ENCODE data around the gene MICALL1. TPM values are rescaled to one million over a fixed set of nuclear protein-coding genes. Genes with fewer than 3 reads are reported as not detected.
A peak's percentile ranks its signal among the peaks of the same experiment; 100 is the strongest.

MICALL1 gene
- total RNA-seq, 4 donors from 2014 or later = 64.7 to 139 (median 88.4) TPM

- H3K9me3 ChIP-seq = no peaks in the 10 kb centered on the region
- WGBS, 2 donors = 59 to 71% methylated on average over 7 of the region's 7 CpGs
- intact Hi-C loops (cut with DNase I) = no loop called here
- DNase-seq = no peak
- peaks cover 14 to 100% (median 62%) of the 10 kb centered on the region in 3 donors for H3K36me3 ChIP-seq
- TF ChIP-seq POLR2A (IDR thresholded peaks at IDR 0.05) = no peak
- TF ChIP-seq, protein P1, sequence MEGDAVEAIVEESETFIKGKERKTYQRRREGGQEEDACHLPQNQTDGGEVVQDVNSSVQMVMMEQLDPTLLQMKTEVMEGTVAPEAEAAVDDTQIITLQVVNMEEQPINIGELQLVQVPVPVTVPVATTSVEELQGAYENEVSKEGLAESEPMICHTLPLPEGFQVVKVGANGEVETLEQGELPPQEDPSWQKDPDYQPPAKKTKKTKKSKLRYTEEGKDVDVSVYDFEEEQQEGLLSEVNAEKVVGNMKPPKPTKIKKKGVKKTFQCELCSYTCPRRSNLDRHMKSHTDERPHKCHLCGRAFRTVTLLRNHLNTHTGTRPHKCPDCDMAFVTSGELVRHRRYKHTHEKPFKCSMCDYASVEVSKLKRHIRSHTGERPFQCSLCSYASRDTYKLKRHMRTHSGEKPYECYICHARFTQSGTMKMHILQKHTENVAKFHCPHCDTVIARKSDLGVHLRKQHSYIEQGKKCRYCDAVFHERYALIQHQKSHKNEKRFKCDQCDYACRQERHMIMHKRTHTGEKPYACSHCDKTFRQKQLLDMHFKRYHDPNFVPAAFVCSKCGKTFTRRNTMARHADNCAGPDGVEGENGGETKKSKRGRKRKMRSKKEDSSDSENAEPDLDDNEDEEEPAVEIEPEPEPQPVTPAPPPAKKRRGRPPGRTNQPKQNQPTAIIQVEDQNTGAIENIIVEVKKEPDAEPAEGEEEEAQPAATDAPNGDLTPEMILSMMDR (IDR thresholded peaks at IDR 0.05) = no peak
- no peak overlapping the region for H3K27ac ChIP-seq
- no peaks in the 10 kb centered on the region for H3K4me1 ChIP-seq
- no peak overlapping the region for H3K4me3 ChIP-seq
- no peaks in the 10 kb centered on the region for H3K27me3 ChIP-seq
These were observed 35.8 kb upstream of the MICALL1 start for GRCh38 chr22:37870273-37870672.

DNA sequence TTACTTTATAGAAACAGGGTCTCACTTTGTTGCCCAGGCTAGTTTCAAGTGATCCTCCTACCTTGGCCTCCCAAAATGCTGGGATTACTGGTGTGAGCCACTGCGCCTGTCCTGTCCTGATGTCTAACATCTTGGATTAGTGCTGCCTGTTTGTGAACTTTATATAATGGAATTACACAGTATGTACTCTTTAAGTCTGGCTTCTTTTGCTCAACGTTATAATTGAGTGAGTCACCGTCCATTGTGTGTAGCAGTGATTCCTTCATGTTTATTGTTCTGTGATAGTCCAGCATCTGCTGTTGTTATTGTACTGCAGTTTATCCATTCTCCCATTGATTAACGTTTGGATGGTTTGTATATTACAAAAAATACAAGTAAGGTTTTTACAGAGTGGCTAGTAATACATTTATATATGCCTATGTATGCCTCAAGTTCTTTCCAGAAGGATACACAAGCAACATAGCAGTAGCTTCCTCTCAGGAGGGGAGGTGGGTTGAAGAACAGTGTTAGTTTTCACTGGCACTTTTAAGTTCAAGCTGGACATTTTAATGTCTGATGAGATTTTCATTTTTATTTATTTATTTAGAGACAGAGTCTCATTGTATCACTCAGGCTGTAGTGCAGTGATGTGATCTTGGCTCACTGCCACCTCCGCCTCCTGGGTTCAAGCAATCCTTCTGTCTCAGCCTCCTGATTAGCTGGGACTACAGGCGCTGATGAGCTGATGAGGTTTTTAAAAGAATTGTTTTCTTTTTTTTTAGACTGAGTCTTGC, 25.2 kb upstream of the MICALL1 start:
- Histone ChIP-seq H3K27ac (peak overlapping the region in 2 of 4 donors; percentile 45 to 55), H3K9me3 (no peaks in the 10 kb centered on the region), H3K27me3 (no peaks in the 10 kb centered on the region), H3K4me1 (peaks cover 0 to 28% (median 3%) of the 10 kb centered on the region in 3 donors), H3K4me3 (no peak overlapping the region), H3K36me3 (peaks cover 9 to 96% (median 43%) of the 10 kb centered on the region in 3 donors)
- DNase-seq = no peak
- WGBS, 2 donors = 47 to 58% methylated on average over 6 of the region's 6 CpGs
- intact Hi-C loops (cut with DNase I) = loop anchor here (5.0 kb wide), 1 partner anchor 51 kb away; no protein-coding TSS in a partner anchor
- TF ChIP-seq, protein P1 (IDR thresholded peaks at IDR 0.05) = no peak
- no peak for TF ChIP-seq POLR2A (IDR thresholded peaks at IDR 0.05)

GRCh38 chr22:37884420-37884819, 21.7 kb upstream of the MICALL1 start:
- Histone ChIP-seq H3K4me1 (peaks cover 19 to 64% (median 20%) of the 10 kb centered on the region in 3 donors), H3K27ac (peak overlapping the region in 2 of 4 donors; percentile 48 to 81), H3K9me3 (no peaks in the 10 kb centered on the region), H3K27me3 (no peaks in the 10 kb centered on the region), H3K4me3 (no peak overlapping the region), H3K36me3 (peaks cover 5 to 92% (median 24%) of the 10 kb centered on the region in 3 donors)
- DNase-seq = no peak
- TF ChIP-seq, protein P1 (IDR thresholded peaks at IDR 0.05) = no peak
- TF ChIP-seq POLR2A (IDR thresholded peaks at IDR 0.05) = no peak
- 61 to 77% methylated on average over 6 of the region's 6 CpGs for WGBS, 2 donors
- intact Hi-C loops (cut with DNase I) = loop anchor here (5.0 kb wide), 1 partner anchor 48 kb away; no protein-coding TSS in a partner anchor

DNA sequence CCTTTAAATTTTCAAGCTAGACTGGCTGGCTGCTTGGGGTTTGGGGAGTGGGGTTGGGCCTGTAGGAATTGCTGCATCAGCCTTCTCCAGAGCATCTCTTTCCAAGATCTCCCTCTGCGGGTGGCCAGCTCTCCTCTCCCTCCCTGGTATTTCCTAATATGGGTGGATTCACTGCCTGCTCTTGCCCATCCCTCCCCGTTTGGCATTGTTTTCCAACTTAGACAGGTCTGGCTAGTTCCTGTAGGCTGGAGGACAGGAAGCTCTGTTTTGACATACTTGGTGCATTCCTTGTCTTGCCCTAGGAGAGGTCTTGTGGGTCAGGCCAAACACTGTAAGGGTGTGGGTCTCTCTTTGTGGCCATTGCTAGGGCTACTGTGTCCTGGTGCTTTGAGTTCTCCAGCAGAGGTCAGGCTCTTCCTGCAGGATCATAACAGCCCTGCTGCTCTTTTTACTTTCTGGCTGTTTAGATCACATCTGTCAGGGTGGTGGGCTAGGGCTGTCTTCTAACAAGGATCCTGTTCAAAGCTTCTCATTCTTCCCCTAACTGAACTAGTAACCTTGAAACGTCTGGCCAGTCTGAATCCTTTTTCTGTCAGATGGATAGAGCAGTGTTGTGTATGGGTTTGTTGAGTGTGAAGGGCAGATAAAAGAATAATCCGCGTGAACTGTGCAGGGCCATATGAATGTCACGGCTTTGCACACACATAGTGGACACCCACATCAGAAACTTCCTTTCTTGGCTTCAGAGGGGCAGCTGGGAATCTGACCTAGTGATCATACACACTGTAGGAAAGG, 18.3 kb upstream of the MICALL1 start:
- 45 to 47% methylated on average over 6 of the region's 6 CpGs for WGBS, 2 donors
- no peaks in the 10 kb centered on the region for H3K9me3 ChIP-seq
- TF ChIP-seq, protein P1 (IDR thresholded peaks at IDR 0.05) = peak in 5 of 6 experiments; percentile 41 to 54 (median 48)
- no peak for TF ChIP-seq POLR2A (IDR thresholded peaks at IDR 0.05)
- peaks cover 5 to 88% (median 16%) of the 10 kb centered on the region in 3 donors for H3K36me3 ChIP-seq
- H3K4me1 ChIP-seq = peaks cover 21 to 76% (median 25%) of the 10 kb centered on the region in 3 donors
- H3K27me3 ChIP-seq = no peaks in the 10 kb centered on the region
- H3K4me3 ChIP-seq = no peak overlapping the region
- intact Hi-C loops (cut with DNase I) = no loop called here
- no peak for DNase-seq
- H3K27ac ChIP-seq = peak overlapping the region; percentile 73 to 86 (median 82)

All from esophagus squamous epithelium (tissue), 5 donors.